ENCODE data around the gene CASZ1. TPM values are rescaled to one million over a fixed set of nuclear protein-coding genes. Genes with fewer than 3 reads are reported as not detected.

Gene CASZ1
- polyA plus RNA-seq, 1 donor, result 16.2 TPM

GRCh38 chr1:10613861-10614260, 182.6 kb downstream of the CASZ1 start:
- WGBS (ENCODE audit: insufficient coverage, low lambda C conversion rate), result no CpG with 5 or more reads among the region's 8 CpGs
- Histone ChIP-seq H3K4me3 (ENCODE audit: low read length) (no peak overlapping the region), H3K36me3 (ENCODE audit: control insufficient read depth, insufficient read depth, low read length) (peaks cover 16% of the 10 kb centered on the region), H3K27ac (ENCODE audit: low read length) (no peak overlapping the region), H3K4me1 (ENCODE audit: control insufficient read depth, insufficient read depth, low read length) (no peaks in the 10 kb centered on the region), H3K27me3 (ENCODE audit: control insufficient read depth, insufficient read depth, low read length) (no peaks in the 10 kb centered on the region), H3K9me3 (ENCODE audit: control insufficient read depth, low read depth, low read length) (no peaks in the 10 kb centered on the region)
- DNase-seq, result no peak

GRCh38 chr1:10613340-10613739, 183.1 kb downstream of the CASZ1 start:
- Histone ChIP-seq H3K36me3 (ENCODE audit: control insufficient read depth, insufficient read depth, low read length) (peaks cover 11% of the 10 kb centered on the region), H3K27me3 (ENCODE audit: control insufficient read depth, insufficient read depth, low read length) (no peaks in the 10 kb centered on the region), H3K9me3 (ENCODE audit: control insufficient read depth, low read depth, low read length) (no peaks in the 10 kb centered on the region), H3K27ac (ENCODE audit: low read length) (no peak overlapping the region), H3K4me3 (ENCODE audit: low read length) (no peak overlapping the region), H3K4me1 (ENCODE audit: control insufficient read depth, insufficient read depth, low read length) (no peaks in the 10 kb centered on the region)
- no CpG with 5 or more reads among the region's 10 CpGs for WGBS (ENCODE audit: insufficient coverage, low lambda C conversion rate)
- no peak for DNase-seq

GRCh38 chr1:10612436-10613160, 183.8 kb downstream of the CASZ1 start:
- DNase-seq, result no peak
- no peak overlapping the region for H3K27ac ChIP-seq (ENCODE audit: low read length)
- H3K27me3 ChIP-seq (ENCODE audit: control insufficient read depth, insufficient read depth, low read length), result no peaks in the 10 kb centered on the region
- no CpG with 5 or more reads among the region's 12 CpGs for WGBS (ENCODE audit: insufficient coverage, low lambda C conversion rate)
- H3K4me1 ChIP-seq (ENCODE audit: control insufficient read depth, insufficient read depth, low read length), result no peaks in the 10 kb centered on the region
- H3K36me3 ChIP-seq (ENCODE audit: control insufficient read depth, insufficient read depth, low read length), result peaks cover 7% of the 10 kb centered on the region
- H3K9me3 ChIP-seq (ENCODE audit: control insufficient read depth, low read depth, low read length), result no peaks in the 10 kb centered on the region
- no peak overlapping the region for H3K4me3 ChIP-seq (ENCODE audit: low read length)

GRCh38 chr1:10610901-10611600, 185.4 kb downstream of the CASZ1 start:
- no CpG with 5 or more reads among the region's 6 CpGs for WGBS (ENCODE audit: insufficient coverage, low lambda C conversion rate)

GRCh38 chr1:10608690-10609089, 187.8 kb downstream of the CASZ1 start:
- no peaks in the 10 kb centered on the region for H3K9me3 ChIP-seq (ENCODE audit: control insufficient read depth, low read depth, low read length)
- peaks cover 10% of the 10 kb centered on the region for H3K36me3 ChIP-seq (ENCODE audit: control insufficient read depth, insufficient read depth, low read length)
- H3K27me3 ChIP-seq (ENCODE audit: control insufficient read depth, insufficient read depth, low read length), result no peaks in the 10 kb centered on the region
- no peaks in the 10 kb centered on the region for H3K4me1 ChIP-seq (ENCODE audit: control insufficient read depth, insufficient read depth, low read length)
- no peak overlapping the region for H3K27ac ChIP-seq (ENCODE audit: low read length)
- DNase-seq, result no peak
- H3K4me3 ChIP-seq (ENCODE audit: low read length), result no peak overlapping the region
- 100% methylated on average over 2 of the region's 2 CpGs for WGBS (ENCODE audit: insufficient coverage, low lambda C conversion rate)

More at GRCh38 chr1:10610901-10611600, 185.4 kb downstream of the CASZ1 start:
- Histone ChIP-seq H3K4me3 (ENCODE audit: low read length) (no peak overlapping the region), H3K4me1 (ENCODE audit: control insufficient read depth, insufficient read depth, low read length) (no peaks in the 10 kb centered on the region), H3K9me3 (ENCODE audit: control insufficient read depth, low read depth, low read length) (no peaks in the 10 kb centered on the region), H3K36me3 (ENCODE audit: control insufficient read depth, insufficient read depth, low read length) (peaks cover 6% of the 10 kb centered on the region), H3K27me3 (ENCODE audit: control insufficient read depth, insufficient read depth, low read length) (no peaks in the 10 kb centered on the region), H3K27ac (ENCODE audit: low read length) (no peak overlapping the region)
- DNase-seq, result no peak

- H3K36me3 ChIP-seq (ENCODE audit: control insufficient read depth, insufficient read depth, low read length), result peaks cover 7% of the 10 kb centered on the region
- no peak overlapping the region for H3K27ac ChIP-seq (ENCODE audit: low read length)
- H3K4me1 ChIP-seq (ENCODE audit: control insufficient read depth, insufficient read depth, low read length), result peaks cover 3% of the 10 kb centered on the region
- DNase-seq, result no peak
- H3K27me3 ChIP-seq (ENCODE audit: control insufficient read depth, insufficient read depth, low read length), result no peaks in the 10 kb centered on the region
- no peak overlapping the region for H3K4me3 ChIP-seq (ENCODE audit: low read length)
- H3K9me3 ChIP-seq (ENCODE audit: control insufficient read depth, low read depth, low read length), result no peaks in the 10 kb centered on the region
- WGBS (ENCODE audit: insufficient coverage, low lambda C conversion rate), result 80% methylated on average over 2 of the region's 3 CpGs
These were observed 189.2 kb downstream of the CASZ1 start for GRCh38 chr1:10607228-10607627.

GRCh38 chr1:10606064-10606463, 190.4 kb downstream of the CASZ1 start:
- H3K36me3 ChIP-seq (ENCODE audit: control insufficient read depth, insufficient read depth, low read length), result peaks cover 10% of the 10 kb centered on the region
- no peak for DNase-seq
- H3K4me3 ChIP-seq (ENCODE audit: low read length), result no peak overlapping the region
- no peaks in the 10 kb centered on the region for H3K27me3 ChIP-seq (ENCODE audit: control insufficient read depth, insufficient read depth, low read length)
- peaks cover 3% of the 10 kb centered on the region for H3K4me1 ChIP-seq (ENCODE audit: control insufficient read depth, insufficient read depth, low read length)
- no CpG with 5 or more reads among the region's 7 CpGs for WGBS (ENCODE audit: insufficient coverage, low lambda C conversion rate)
- no peaks in the 10 kb centered on the region for H3K9me3 ChIP-seq (ENCODE audit: control insufficient read depth, low read depth, low read length)
- H3K27ac ChIP-seq (ENCODE audit: low read length), result no peak overlapping the region

- Histone ChIP-seq H3K27me3 (ENCODE audit: control insufficient read depth, insufficient read depth, low read length) (no peaks in the 10 kb centered on the region), H3K36me3 (ENCODE audit: control insufficient read depth, insufficient read depth, low read length) (peaks cover 10% of the 10 kb centered on the region), H3K4me1 (ENCODE audit: control insufficient read depth, insufficient read depth, low read length) (peaks cover 4% of the 10 kb centered on the region), H3K4me3 (ENCODE audit: low read length) (no peak overlapping the region), H3K9me3 (ENCODE audit: control insufficient read depth, low read depth, low read length) (no peaks in the 10 kb centered on the region), H3K27ac (ENCODE audit: low read length) (no peak overlapping the region)
- no peak for DNase-seq
- WGBS (ENCODE audit: insufficient coverage, low lambda C conversion rate), result no CpG with 5 or more reads among the region's 7 CpGs
These were observed 191.5 kb downstream of the CASZ1 start for GRCh38 chr1:10604966-10605365.

GRCh38 chr1:10602936-10603335, 193.5 kb downstream of the CASZ1 start:
- no peak overlapping the region for H3K4me3 ChIP-seq (ENCODE audit: low read length)
- no peak overlapping the region for H3K27ac ChIP-seq (ENCODE audit: low read length)
- peaks cover 9% of the 10 kb centered on the region for H3K36me3 ChIP-seq (ENCODE audit: control insufficient read depth, insufficient read depth, low read length)
- H3K27me3 ChIP-seq (ENCODE audit: control insufficient read depth, insufficient read depth, low read length), result no peaks in the 10 kb centered on the region
- H3K4me1 ChIP-seq (ENCODE audit: control insufficient read depth, insufficient read depth, low read length), result peaks cover 15% of the 10 kb centered on the region
- H3K9me3 ChIP-seq (ENCODE audit: control insufficient read depth, low read depth, low read length), result no peaks in the 10 kb centered on the region
- no CpG with 5 or more reads among the region's 3 CpGs for WGBS (ENCODE audit: insufficient coverage, low lambda C conversion rate)
- no peak for DNase-seq

- H3K27ac ChIP-seq (ENCODE audit: low read length), result no peak overlapping the region
These were observed 194.9 kb downstream of the CASZ1 start for GRCh38 chr1:10601342-10602070.

More at GRCh38 chr1:10601342-10602070, 194.9 kb downstream of the CASZ1 start:
- no peak overlapping the region for H3K4me3 ChIP-seq (ENCODE audit: low read length)
- no peaks in the 10 kb centered on the region for H3K27me3 ChIP-seq (ENCODE audit: control insufficient read depth, insufficient read depth, low read length)
- 100% methylated on average over 2 of the region's 6 CpGs for WGBS (ENCODE audit: insufficient coverage, low lambda C conversion rate)
- H3K9me3 ChIP-seq (ENCODE audit: control insufficient read depth, low read depth, low read length), result no peaks in the 10 kb centered on the region
- H3K4me1 ChIP-seq (ENCODE audit: control insufficient read depth, insufficient read depth, low read length), result peaks cover 29% of the 10 kb centered on the region
- peaks cover 8% of the 10 kb centered on the region for H3K36me3 ChIP-seq (ENCODE audit: control insufficient read depth, insufficient read depth, low read length)
- DNase-seq, result no peak

All from large intestine (tissue), 3 donors.